HEK293T (cell line): Measurements from ENCODE around the gene MBLAC2.

Source experiments
- CTCF ChIA-PET: fragments of 350-600 bp; formaldehyde crosslinking; extraction: SDS; loops from one replicate; lab custom pipeline; 2021; ENCODE audit warnings: antibody characterized with exemption, inconsistent platforms; lab: Yijun Ruan, JAX
- POLR2A ChIA-PET: fragments of 350-600 bp; formaldehyde crosslinking; extraction: SDS; loops from one replicate; lab custom pipeline; 2020; ENCODE audit warnings: antibody characterized with exemption, inconsistent platforms; lab: Yijun Ruan, JAX
- DNase-seq: peaks from one replicate; pipeline ENCODE4 v3.0.0; 2012; ENCODE audit warnings: mixed read lengths; ENCODE audit errors: extremely low spot score
- BHLHE40 ChIP-seq: fragments of 450-650 bp; IDR thresholded peaks from 2 replicates; pipeline ENCODE4 v1.6.1; 2016; ENCODE audit warnings: mild to moderate bottlenecking, moderate library complexity, borderline replicate concordance
- CTBP1 ChIP-seq: fragments of 450-650 bp; IDR thresholded peaks from 2 replicates; pipeline ENCODE4 v1.6.1; 2016; ENCODE audit warnings: borderline replicate concordance
- ELF4 ChIP-seq: fragments of 450-650 bp; IDR thresholded peaks from 2 replicates; pipeline ENCODE4 v1.6.1; 2017; ENCODE audit warnings: antibody characterized with exemption
- FOXA1 ChIP-seq: fragments of 450-650 bp; IDR thresholded peaks from 2 replicates; pipeline ENCODE4 v1.6.1; 2016; ENCODE audit warnings: mild to moderate bottlenecking
- FOXK2 ChIP-seq: fragments of 450-650 bp; IDR thresholded peaks from 2 replicates; pipeline ENCODE4 v1.6.1; 2016; ENCODE audit warnings: mild to moderate bottlenecking
- FOXM1 ChIP-seq: fragments of 450-650 bp; IDR thresholded peaks from 2 replicates; pipeline ENCODE4 v1.6.1; 2017; ENCODE audit warnings: mild to moderate bottlenecking, borderline replicate concordance
- HDGF ChIP-seq: fragments of 450-650 bp; IDR thresholded peaks from 2 replicates; pipeline ENCODE4 v1.6.1; 2017; ENCODE audit warnings: antibody characterized with exemption, borderline replicate concordance
- L3MBTL2 ChIP-seq: fragments of 450-650 bp; conservative IDR thresholded peaks from 2 replicates; pipeline ENCODE4 v1.6.1; 2016; ENCODE audit warnings: mild to moderate bottlenecking
- LEF1 ChIP-seq: fragments of 450-650 bp; IDR thresholded peaks from 2 replicates; pipeline ENCODE4 v1.6.1; 2017; ENCODE audit warnings: mild to moderate bottlenecking, borderline replicate concordance
- NFRKB ChIP-seq: fragments of 450-650 bp; IDR thresholded peaks from 2 replicates; pipeline ENCODE4 v1.6.1; 2016; ENCODE audit warnings: mild to moderate bottlenecking, moderate library complexity
- PKNOX1 ChIP-seq: fragments of 450-650 bp; IDR thresholded peaks from 2 replicates; pipeline ENCODE4 v1.6.1; 2016
- SUZ12 ChIP-seq: fragments of 450-650 bp; IDR thresholded peaks from 2 replicates; pipeline ENCODE4 v1.6.1; 2016; ENCODE audit warnings: mild to moderate bottlenecking
- ZNF384 ChIP-seq: fragments of 450-650 bp; IDR thresholded peaks from 2 replicates; pipeline ENCODE4 v1.6.1; 2016

The MBLAC2 gene

GRCh38 chr5:90408571-90409317 lies 65.8 kb downstream of the MBLAC2 start:
- POLR2A ChIA-PET = interaction anchor here (1.0 to 2.3 kb wide), 5 partner anchors 8 to 1095 kb away, joined by 3 to 37 read pairs (median 3); no protein-coding TSS in a partner anchor
- TF ChIP-seq HDGF = no peak
- TF ChIP-seq BHLHE40 = no peak
- peak; percentile 51; the same call in 1 of the 2 replicates for TF ChIP-seq ZNF384
- no peak for TF ChIP-seq LEF1
- no peak for TF ChIP-seq FOXM1
- no peak for TF ChIP-seq SUZ12
- TF ChIP-seq FOXA1 = no peak
- TF ChIP-seq PKNOX1 = no peak
- TF ChIP-seq L3MBTL2 = no peak
- no peak for TF ChIP-seq NFRKB
- TF ChIP-seq CTBP1 = no peak
- no peak for TF ChIP-seq FOXK2
- peak; percentile 37; the same call in 1 of the 2 replicates for TF ChIP-seq ELF4
- peak; percentile 25 for DNase-seq
- CTCF ChIA-PET = interaction anchor here (0.6 to 1.6 kb wide), 3 partner anchors 340 to 452 kb away, joined by 3 to 4 read pairs (median 3); no protein-coding TSS in a partner anchor
